ENCODE data around the gene PCBP3.

GRCh38 chr21:45704311-45705108 is 61.0 kb downstream of the PCBP3 start:
- TF ChIP-seq CTCF (IDR thresholded peaks at IDR 0.05) (no peak), POLR2A (IDR thresholded peaks at IDR 0.05) (no peak)
